GM21528 (cell line): ENCODE measurements around the gene TAS2R39.

Source experiments
- ATAC-seq: cut with Tn5 transposase; IDR thresholded peaks from one replicate; pipeline ENCODE4 v1.9.1; 2021; ENCODE audit warnings: mild to moderate bottlenecking, moderate library complexity; ENCODE audit not compliant: unreplicated experiment, low FRiP score

The TAS2R39 gene

DNA sequence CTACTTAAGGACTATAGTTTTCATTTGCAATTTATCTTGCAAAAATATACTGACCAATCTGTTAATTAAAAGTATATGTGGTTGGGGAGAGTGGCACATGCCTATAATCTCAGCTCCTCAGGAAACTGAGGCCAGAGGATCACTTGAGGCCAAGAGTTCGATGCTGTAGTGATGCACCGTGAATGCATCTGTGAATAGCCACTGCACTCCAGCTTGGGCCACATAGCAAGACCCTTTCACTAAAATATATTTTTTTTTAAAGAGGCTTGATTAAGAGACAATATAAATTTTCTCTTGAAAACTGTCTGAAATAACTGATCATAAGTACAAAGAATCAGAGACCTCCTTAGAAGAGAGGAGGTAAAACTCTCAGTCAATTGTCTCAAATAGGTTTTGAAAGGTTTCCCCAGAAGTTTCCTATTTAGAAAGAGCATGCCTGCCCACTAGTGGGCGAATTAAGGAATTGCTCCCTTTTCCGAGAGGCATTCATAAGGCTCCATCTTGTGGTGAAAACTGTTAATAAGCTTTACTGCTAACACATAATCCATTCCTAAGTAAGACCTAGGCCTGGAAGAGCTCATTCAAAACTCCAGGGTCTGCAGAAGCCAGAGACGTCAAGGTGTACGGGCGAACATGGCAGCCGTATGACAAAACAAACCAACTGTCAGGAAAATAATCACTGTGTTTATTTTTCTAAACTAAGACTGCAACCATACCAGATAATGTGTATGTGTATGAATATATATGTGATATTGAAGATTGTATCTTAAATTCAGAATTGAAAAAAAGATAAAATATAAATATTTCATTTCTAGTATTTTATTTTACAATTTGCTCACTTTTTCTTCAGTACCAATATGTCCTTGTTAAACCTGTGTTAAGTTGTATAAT lies 31.8 kb downstream of the TAS2R39 start:
- ATAC-seq = peak; percentile 94

DNA sequence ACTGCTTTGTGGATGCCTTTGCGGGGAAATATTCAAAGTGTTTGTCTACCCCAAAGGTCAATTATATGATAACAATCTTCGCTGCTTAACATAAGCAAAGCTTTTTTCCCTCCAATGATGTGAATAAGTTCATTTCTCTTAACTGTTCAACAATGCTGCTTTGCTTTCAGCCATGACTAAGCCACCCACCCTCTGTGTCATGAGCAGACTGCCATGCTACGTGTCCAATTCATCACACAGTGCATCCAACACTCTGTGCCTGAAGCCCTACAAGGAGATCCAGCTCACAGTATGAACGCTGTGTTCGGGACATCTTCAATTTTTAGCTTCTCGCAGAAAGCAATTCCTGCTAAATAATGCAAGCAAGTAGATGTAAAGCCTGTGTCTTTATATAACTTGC lies 32.9 kb downstream of the TAS2R39 start:
- no peak for ATAC-seq

DNA sequence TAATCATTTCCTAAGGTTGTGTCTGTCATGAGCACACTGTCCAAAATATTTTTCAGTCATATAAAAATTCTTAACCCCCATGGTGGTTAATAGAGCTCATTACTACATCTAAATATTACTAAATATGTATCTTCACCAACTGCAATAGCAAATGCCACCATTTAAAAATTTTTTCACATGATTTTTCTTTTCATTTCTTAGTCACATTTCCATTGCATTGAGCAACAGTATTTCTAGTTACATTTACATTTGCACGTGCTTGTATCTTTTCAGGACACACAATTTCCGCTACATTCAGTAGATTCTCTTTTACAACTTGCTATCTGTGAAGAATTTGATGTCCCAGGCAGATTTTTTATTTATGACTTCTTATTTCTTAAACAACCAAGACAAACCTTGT lies 33.5 kb downstream of the TAS2R39 start:
- no peak for ATAC-seq

DNA sequence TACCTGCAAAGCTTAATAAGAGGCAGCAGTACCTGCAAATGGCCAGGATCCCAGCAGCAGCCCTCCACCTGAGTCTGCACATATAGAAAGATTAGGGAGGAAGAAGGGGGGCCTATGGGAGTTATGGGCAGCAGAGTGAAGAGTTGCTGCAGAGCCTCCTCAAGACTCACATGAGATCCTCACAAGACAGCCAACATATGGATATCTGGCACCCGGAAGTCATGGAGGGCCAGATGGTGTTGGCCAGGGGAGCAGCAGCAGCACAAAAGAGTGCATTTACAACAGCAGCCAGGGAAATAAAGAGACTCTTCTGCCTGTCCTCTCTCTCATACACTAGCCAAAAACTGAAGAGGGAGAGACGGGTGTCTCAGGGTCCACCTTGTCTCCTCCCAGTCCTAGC lies 34.6 kb downstream of the TAS2R39 start:
- no peak for ATAC-seq

DNA sequence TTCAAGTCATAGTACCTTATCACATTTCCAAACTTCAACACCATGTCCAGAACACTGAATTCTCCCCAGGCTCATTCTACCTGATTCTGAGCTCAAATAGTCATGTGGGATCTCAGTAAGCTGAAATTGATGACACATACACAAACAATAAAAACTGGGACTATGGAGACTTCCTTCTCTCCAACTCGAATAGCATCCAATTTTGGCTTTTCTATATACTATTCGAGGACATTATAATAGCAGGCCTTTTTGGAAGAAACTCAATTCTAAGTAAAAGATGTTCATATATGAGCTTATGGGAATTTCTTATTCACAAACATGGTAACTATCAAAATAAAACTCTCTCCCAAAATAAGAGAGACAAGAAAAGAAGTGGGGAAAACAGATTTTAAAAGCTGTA lies 38.1 kb downstream of the TAS2R39 start:
- ATAC-seq = no peak

DNA sequence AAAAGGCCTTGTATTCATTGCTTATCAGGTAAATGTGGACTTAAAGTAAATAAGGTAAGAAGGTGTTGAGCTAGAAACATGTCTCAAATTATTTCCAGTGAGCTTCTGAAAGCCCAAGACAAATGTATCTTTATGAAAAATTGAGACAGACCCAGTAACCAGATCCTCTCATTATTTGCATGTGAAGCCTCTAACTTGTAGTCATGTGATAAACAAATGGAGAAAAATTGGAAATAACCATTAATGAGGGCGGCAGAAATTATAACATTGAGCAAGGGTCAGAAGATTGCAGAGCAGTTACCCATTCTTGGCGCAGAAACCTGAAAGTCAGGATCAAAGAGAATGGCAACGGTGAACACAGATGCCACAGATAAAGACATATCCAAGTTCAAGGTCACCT lies 38.5 kb downstream of the TAS2R39 start, which contains the start of gene TAS2R40:
Gene TAS2R40 (plus strand): TSS at position 301 of the 400 bp plus-strand sequence. CDS start 42 bp downstream, at position 343.
- ATAC-seq = no peak

DNA sequence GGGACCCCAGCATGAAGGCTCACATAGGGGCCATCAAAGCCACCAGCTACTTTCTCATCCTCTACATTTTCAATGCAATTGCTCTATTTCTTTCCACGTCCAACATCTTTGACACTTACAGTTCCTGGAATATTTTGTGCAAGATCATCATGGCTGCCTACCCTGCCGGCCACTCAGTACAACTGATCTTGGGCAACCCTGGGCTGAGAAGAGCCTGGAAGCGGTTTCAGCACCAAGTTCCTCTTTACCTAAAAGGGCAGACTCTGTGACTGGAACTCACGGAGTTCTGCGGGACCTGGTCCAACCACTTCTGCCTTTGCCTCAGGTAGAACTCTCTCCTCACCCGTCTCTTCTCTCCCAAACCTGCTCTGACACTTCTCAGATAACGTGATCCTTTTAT lies 39.6 kb downstream of the TAS2R39 start:
- no peak for ATAC-seq

DNA sequence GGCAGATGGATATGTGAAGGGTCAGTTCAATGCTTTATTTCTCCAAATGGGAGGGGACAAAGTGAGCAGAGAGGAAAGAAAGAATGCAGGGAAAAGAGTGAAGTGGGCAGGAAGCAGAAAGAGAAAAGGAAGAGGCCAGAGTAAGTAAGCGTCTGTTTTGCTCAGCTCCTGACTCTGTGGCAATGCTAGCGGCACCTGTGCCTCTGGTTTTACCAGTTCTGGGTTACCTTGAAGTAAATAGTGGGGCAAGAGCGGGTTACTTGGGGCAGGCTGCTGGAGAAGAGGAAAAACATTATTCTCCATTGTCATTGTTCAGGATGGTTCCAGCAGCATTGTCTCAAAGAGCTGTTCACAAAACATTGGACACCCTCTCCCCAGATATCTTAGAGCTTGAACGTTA lies 40.6 kb downstream of the TAS2R39 start:
- ATAC-seq = no peak

DNA sequence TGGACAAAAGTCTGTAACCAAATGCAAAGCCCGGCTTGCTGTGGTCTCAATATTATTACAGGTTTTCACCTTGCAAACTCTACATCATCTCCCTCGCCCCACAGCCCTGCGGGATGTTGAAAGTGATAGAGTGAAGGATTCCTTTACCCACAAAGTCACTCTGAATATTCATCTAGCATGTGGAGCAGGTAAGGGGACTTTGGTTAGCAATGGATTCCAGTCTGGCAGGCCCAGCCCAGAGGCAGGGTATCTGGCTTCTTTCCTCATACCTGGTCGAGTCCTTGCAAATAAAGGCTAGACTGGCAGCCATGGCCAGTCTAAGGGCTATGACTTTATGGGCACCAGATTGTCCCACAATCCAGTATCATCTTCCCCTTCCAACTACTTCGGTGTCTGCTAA lies 41.8 kb downstream of the TAS2R39 start:
- ATAC-seq = no peak

DNA sequence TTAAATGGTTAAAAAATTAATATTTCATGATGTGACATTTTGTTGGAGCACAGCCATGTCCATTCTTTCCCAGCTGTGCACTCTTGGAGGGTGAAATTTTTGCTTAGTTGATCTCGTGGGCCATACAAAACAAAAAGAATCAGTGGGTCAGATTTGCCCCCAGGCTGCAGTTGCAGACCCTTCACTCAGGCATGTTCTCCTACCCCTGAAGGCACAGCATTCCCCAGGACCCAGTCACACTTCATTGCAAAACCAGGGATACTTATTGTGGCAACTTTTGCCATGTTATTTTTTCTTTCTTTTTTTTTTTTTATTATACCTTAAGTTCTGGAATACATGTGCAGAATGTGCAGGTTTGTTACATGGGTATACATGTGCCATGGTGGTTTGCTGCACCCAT lies 44.6 kb downstream of the TAS2R39 start:
- no peak for ATAC-seq

DNA sequence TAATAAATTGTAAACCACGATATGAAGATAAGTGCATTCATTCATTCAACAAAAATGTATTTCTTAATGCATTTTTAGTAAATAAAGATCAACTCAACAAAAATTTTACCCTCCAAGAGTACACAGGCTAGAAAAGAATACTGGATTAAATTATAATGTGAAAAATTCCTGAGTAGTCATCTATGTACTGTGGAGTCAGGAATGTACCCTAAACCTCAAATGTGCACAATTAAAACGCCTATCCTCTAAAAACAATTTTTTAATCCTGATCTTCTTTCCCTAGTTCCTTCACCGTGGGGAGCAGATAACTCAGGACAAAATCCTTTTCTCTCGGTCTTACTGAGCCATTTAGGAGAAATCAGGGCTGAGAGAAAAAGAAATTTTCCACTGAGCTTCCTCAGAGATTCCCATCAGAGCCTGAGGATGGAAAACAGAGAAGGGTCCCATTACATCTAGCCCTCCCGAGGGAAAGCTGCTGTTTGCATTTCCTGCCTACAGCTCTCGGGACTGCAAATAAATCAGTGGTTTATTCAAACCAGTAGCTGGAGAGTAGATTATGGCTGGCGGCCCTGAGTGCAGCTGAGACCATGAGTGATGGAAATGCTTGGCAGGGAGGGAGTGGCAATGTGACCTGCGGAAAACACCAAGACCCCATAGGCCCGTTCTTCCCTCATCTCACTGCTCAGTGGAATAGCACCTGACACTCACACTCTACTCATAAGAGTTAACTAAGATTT lies 46.0 kb downstream of the TAS2R39 start:
- no peak for ATAC-seq

DNA sequence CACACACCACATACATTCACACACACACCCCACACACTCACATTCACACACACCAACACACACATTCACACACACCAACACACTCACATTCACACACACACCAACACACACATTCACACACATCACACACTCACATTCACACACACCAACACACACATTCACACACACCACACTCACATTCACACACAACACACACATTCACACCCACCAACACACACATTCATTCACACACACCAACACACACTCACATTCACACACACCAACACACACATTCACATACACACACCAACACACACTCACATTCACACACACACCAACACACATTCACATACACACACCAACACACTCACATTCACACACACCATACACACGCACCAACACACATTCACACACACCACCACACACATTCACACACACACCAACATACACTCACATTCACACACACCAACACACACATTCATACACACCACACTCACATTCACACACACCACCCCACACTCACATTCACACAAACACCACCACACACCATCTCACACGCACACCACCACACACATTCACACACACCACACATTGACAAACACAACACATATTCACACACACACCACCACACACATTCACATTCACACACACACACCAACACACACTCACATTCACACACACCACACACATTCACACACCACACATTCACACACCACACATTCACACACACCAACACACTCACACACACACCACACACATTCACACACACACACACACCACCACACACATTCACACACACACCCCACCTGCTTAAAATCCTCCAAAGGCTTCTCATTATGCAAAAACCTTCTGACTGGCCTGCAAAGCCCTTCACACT lies 47.6 kb downstream of the TAS2R39 start:
- ATAC-seq = no peak
